NCI-H1436 (cell line): ENCODE data around the gene ZNF527.
"Not testable (repeated sequence)": the region's sequence is repeated elsewhere in the genome, so short reads cannot be mapped to it uniquely, and the experiment has no call there.

Source experiments
- DNase-seq: peaks from one replicate; lab custom pipeline; 2025; lab: John Stamatoyannopoulos, UW

Gene ZNF527

DNA sequence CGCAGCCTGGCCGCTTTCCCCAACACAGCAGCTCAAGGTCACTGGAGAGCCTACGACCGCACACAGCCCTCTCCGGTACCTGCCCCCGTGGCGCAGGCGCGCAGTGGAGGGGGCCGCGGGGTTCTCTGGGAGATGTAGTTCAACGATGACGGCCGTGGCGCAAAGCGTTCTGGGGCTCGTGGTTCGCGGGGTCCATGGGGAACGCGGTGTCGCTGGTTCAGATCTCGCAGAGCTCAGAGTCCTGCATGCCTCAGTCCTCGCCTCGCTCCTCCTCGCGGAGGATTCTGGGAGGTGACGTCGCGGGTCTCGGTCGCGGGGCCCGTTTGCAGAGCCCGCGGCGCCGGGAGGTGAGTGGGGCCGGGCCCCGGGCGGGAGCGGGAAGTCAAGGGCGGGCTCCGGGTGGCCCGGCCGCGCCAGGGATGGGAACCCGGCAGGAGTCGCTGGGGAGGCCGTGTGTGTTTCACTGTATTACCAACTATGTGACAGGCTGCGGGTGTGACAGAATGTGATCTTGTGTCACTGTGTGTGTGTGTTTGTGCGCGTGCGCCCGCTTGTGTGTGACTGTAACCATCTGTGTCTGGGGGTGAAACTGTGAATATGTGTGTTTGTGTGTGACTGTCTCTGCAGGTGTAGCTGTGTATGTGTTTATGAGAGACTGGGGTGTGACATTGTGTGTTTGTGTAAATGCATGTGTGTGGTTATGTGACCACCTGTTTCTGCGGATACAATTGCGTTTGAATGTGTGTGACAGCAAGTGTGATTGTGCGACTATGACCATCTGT lies at the start of gene ZNF527:
ZNF527 (plus strand) TSS at position 220 of the 782 bp plus-strand sequence. CDS start 3,100 bp downstream, outside the sequence.
- DNase-seq = peak; percentile 96

DNA sequence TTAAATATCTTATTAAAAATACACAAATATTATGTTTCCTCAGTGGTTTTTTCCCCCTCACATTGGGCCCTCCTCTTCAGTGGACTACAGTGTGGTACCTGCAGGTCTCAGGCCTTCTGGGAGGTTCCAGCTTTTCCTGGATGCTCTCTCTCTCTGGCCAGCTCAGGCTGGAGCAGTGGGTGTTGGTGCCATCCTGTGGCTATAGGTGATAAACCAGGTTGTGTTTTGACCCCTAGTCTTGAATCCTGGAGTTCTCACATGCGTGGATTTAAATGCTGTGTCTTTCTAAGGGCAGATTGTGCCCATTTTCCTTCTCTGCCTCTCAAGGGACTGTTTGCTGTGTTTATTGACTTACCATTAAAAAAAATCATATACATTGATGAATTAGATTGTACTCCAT lies 41.2 kb upstream of the ZNF527 start:
- no peak for DNase-seq

GRCh38 chr19:37332839-37333238 lies 38.1 kb upstream of the ZNF527 start:
- no peak for DNase-seq

DNA sequence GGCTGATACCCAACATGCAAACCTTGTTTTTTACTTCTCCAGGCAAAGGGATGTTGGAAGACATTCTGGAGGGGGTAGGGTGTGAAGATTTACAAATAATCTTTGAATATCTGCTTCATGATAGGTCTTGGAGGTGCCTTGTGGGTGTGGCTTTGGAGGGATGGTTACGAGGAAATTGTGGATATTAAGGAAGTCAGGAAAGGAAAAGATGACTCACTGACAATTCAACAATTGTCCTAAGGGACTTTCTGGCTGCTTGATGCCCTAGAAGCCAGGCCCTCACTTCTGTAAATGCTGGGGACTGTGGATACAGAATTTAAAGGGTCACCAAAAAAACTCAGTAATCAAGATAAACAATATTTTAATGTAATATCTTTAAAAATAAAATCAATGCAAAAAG lies 37.4 kb upstream of the ZNF527 start:
- DNase-seq = no peak

- peak; percentile 73 for DNase-seq
Observed at GRCh38 chr19:37334179-37335071, 36.5 kb upstream of the ZNF527 start.

DNA sequence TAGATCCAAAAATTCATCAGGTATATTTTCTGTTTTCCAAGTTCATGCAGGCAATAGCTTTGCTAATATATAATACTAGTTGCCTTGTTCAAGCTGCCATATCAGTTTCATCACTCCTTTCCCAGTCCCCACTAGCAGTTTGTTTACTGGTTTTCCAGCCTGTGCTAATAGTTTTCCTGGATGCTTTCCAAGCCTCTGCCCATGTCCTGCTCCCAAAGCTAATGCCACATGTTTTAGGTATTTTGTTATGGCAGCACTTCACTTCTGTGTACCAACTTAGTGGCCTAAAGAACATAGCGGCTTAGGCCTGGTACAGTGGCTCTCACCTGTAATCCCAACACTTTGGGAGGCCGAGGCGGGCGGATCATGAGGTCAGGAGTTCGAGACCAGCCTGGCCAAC lies 28.1 kb upstream of the ZNF527 start:
- DNase-seq = no peak

DNA sequence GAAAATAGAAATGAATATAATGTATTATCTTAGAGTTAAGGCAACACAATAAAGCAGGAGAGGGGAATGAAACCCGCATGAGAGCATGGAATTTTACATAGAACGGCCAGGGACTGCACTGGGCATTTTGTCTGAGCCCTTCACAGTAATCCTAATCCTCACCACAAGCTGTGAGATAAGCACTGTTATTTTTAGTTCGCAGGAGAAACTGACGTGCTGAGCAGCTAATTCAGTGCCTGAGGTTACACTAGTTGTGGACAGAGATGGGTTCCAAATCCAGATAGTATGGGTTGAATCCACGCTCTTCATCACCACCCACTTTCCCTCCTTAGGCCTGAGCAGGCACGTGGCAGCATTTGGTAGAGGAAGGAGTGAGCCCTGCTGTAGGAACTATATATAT lies 24.8 kb upstream of the ZNF527 start:
- DNase-seq = no peak

DNA sequence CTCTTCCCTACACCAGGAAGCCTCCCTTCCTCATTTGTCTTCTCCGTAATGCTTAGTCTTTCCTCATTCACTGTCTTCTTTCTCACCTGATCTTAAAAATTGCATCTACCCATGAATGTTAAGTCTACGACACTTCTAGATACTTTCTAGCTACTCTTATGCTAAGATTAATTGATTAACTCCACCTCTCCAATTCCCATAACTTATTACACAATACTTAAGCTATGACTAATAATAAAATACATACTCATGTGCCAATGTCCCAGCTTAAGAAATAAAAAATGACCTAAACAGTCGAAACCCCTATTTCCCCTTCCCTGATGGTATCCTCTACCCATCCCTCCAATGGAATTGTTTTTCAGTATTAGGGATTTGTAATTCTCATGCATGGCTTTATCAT lies 22.8 kb upstream of the ZNF527 start:
- no peak for DNase-seq

DNA sequence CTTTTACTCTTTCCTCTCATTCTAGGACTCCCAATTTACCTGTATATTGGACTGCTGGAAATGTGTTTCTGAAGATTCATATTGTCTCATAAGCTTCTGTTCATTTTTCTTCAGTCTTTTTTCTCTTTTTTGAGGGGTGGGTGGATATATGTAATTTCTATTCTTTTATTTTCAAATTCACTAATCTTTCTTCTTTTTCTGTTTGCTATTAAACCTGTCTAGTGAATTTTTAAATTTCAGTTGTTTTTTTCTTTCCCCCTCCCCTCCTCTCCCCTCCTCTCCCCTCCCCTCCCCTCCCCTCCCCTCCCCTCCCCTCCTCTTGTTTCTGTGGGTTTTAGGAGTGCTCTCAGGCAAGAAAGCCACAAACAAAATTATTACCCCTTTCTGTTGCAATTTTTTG lies 16.9 kb upstream of the ZNF527 start:
- DNase-seq = no peak

DNA sequence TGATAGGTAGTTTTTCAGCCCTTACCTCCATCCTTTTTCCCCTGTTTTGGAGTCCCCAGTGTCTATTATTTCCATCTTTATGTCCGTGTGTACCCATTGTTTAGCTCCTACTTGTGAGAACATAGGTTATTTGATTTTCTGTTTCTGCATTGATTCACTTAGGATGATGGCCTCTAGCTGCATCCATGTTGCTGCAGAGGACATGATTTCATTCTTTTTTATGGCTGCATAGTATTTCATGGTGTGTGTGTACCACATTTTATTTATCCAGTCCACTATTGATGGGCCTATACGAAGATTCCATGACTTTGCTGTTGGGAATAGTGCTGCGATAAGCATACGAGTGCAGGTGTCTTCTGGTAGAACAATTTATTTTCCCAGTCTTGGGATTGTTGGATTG lies 15.0 kb upstream of the ZNF527 start:
- DNase-seq = no peak

DNA sequence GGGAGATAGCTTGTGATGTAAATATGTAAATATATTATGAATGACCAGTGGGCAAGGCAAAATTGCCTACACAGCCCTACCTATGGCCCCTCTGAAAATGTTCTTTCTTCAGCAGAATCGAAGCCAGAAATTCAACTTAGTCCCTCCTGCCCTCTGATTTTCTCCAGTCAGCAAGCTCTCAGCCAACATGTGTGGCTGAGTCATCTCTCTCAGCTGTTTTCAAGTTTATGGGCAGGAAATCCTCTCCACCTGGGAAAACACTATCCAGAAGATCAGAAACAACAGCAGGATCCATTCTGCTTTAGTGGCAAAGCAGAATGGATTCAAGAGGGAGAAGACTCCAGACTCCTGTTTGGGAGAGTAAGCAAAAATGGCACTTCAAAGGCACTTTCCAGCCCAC lies 8.9 kb upstream of the ZNF527 start:
- DNase-seq = no peak

DNA sequence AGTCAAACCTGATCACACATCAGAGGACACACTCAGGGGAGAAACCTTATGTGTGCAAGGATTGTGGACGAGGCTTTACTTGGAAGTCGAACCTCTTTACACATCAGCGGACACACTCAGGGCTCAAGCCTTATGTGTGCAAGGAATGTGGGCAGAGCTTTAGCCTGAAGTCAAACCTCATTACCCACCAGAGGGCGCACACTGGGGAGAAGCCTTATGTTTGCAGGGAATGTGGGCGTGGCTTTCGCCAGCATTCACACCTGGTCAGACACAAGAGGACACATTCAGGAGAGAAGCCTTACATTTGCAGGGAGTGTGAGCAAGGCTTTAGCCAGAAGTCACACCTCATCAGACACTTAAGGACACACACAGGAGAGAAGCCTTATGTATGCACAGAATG lies 8.2 kb upstream of the ZNF527 start:
- no peak for DNase-seq

DNA sequence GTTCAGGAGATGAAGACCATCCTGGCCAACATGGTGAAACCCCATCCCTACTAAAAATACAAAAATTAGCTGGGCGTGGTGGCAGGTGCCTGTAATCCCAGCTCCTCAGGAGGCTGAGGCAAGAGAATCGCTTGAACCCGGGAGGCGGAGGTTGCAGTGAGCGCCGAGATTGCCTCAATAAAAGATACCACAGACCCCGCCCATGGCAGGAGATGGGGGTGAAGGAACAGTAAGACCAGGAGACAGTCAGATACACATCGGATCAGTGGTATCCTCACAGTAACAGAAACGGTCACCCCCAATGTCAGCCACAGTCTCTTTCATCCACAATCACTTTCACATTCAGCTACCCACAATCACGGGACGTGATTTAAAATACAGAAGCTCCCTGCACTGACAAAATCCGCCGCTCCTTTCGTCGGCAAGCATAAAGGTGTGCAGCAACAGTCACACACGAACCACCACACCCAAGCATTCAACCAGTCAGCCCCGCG lies 466 bp upstream of the ZNF527 start:
- DNase-seq = not testable (repeated sequence)

GRCh38 chr19:37389234-37389633 lies 18.3 kb downstream of the ZNF527 start:
- DNase-seq = no peak

- not testable (repeated sequence) for DNase-seq
Observed at GRCh38 chr19:37391399-37391798, 20.5 kb downstream of the ZNF527 start.

- DNase-seq = no peak
Observed at GRCh38 chr19:37401078-37401477, 30.2 kb downstream of the ZNF527 start.

GRCh38 chr19:37403403-37403802 lies 32.5 kb downstream of the ZNF527 start:
- DNase-seq = no peak

DNA sequence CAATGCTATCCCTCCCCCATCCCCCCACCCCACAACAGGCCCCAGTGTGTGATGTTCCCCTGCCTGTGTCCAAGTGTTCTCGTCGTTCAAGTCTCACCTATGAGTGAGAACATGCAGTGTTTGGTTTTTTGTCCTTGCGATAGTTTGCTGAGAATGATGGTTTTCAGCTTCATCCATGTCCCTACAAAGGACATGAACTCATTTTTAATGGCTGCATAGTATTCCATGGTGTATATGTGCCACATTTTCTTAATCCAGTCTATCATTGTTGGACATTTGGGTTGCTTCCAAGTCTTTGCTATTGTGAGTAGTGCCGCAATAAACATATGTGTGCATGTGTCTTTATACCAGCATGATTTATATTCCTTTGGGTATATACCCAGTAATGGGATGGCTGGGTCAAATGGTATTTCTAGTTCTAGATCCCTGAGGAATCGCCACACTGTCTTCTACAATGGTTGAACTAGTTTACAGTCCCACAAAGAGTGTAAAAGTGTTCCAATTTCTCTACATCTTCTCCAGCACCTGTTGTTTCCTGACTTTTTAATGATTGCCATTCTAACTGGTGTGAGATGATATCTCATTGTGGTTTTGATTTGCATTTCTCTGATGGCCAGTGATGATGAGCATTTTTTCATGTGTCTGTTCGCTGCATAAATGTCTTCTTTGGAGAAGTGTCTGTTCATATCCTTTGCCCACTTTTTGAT lies 35.4 kb downstream of the ZNF527 start:
- DNase-seq = not testable (repeated sequence)

DNA sequence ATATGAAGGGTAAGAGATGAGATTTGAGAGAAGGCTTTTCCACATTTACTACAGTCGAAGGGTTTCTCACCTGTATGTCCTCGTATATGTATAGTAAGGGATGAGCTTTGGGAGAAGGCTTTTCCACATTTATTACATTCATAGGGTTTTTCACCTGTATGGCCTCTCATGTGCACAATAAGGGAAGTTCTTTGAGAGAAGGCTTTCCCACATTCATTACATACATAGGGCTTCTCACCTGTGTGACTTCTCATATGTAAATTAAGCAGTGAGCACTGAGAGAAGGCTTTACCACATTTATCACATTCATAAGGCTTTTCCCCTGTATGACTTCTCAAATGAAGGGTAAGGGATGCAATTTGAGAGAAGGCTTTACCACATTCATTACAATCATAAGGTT lies 41.8 kb downstream of the ZNF527 start:
- DNase-seq = no peak

GRCh38 chr19:37413313-37414084 lies 42.6 kb downstream of the ZNF527 start:
- DNase-seq = no peak
